Measurements from ENCODE around the gene CMTM6.

- TF ChIP-seq GATA1 (IDR thresholded peaks at IDR 0.05; ENCODE audit: low read depth, low read length): no peak
- TF ChIP-seq POLR2A (IDR thresholded peaks at IDR 0.05; ENCODE audit: low read length): no peak
Measured at GRCh38 chr3:32487781-32488473, 14.7 kb downstream of the CMTM6 start.

Data from erythroblast (primary cell).